WERI-Rb-1 (cell line): ENCODE measurements around the gene CYBRD1.

Experiments used
- DNase-seq: peaks from one replicate; pipeline ENCODE4 v3.0.0-alpha.2; 2020
- H3K27ac ChIP-seq: fragments of 250-450 bp; sonication (Bioruptor Pico); 2 replicates; pipeline ENCODE4 v1.5.1; 2020; ENCODE audit warnings: mild to moderate bottlenecking, moderate library complexity
- H3K27me3 ChIP-seq: fragments of 250-450 bp; sonication (Bioruptor Pico); 2 replicates; pipeline ENCODE4 v1.5.1; 2021; ENCODE audit warnings: mild to moderate bottlenecking, low read depth, moderate library complexity; ENCODE audit not compliant: insufficient read depth, severe bottlenecking
- H3K36me3 ChIP-seq: fragments of 250-450 bp; sonication (Bioruptor Pico); 2 replicates; pipeline ENCODE4 v1.5.1; 2020; ENCODE audit warnings: mild to moderate bottlenecking, moderate library complexity
- H3K4me3 ChIP-seq: 2 replicates; pipeline ENCODE4 v1.5.1; 2011; ENCODE audit warnings: low read depth, mild to moderate bottlenecking, control low read depth, low read length
- H3K9me3 ChIP-seq: fragments of 250-450 bp; sonication (Bioruptor Pico); 2 replicates; pipeline ENCODE4 v1.5.1; 2021; ENCODE audit warnings: mild to moderate bottlenecking, moderate library complexity; ENCODE audit not compliant: severe bottlenecking
- TF ChIP-seq, protein P1 (sequence below): IDR thresholded peaks from 2 replicates; pipeline ENCODE4 v1.5.1; 2011; ENCODE audit warnings: low read depth, mild to moderate bottlenecking, control low read depth, inconsistent platforms, low read length

CYBRD1 gene

DNA sequence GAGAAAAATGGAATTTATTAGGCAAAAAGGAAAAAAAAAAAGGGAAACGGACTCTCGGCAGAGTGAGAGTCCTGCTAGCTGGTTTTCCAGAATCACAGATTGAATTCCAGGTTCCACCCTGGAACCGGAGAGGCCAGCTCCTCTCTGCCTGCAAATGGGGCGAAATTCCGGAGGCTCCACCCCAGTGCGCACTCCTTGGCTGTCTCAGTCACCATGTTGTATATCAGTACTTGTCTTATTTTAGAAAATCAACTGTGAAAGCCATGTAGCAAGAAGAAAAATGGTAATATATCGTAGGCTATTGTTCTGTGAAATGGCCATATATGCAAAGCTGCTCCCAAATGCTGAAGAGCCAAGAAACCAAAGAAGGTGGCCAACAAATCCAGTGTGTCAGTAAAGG lies 49.4 kb downstream of the CYBRD1 start:
- no peak overlapping the region for H3K4me3 ChIP-seq
- no peaks in the 10 kb centered on the region for H3K36me3 ChIP-seq
- no peaks in the 10 kb centered on the region for H3K9me3 ChIP-seq
- no peak for DNase-seq
- TF ChIP-seq, protein P1, sequence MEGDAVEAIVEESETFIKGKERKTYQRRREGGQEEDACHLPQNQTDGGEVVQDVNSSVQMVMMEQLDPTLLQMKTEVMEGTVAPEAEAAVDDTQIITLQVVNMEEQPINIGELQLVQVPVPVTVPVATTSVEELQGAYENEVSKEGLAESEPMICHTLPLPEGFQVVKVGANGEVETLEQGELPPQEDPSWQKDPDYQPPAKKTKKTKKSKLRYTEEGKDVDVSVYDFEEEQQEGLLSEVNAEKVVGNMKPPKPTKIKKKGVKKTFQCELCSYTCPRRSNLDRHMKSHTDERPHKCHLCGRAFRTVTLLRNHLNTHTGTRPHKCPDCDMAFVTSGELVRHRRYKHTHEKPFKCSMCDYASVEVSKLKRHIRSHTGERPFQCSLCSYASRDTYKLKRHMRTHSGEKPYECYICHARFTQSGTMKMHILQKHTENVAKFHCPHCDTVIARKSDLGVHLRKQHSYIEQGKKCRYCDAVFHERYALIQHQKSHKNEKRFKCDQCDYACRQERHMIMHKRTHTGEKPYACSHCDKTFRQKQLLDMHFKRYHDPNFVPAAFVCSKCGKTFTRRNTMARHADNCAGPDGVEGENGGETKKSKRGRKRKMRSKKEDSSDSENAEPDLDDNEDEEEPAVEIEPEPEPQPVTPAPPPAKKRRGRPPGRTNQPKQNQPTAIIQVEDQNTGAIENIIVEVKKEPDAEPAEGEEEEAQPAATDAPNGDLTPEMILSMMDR: no peak
- no peak overlapping the region for H3K27ac ChIP-seq
- no peaks in the 10 kb centered on the region for H3K27me3 ChIP-seq

DNA sequence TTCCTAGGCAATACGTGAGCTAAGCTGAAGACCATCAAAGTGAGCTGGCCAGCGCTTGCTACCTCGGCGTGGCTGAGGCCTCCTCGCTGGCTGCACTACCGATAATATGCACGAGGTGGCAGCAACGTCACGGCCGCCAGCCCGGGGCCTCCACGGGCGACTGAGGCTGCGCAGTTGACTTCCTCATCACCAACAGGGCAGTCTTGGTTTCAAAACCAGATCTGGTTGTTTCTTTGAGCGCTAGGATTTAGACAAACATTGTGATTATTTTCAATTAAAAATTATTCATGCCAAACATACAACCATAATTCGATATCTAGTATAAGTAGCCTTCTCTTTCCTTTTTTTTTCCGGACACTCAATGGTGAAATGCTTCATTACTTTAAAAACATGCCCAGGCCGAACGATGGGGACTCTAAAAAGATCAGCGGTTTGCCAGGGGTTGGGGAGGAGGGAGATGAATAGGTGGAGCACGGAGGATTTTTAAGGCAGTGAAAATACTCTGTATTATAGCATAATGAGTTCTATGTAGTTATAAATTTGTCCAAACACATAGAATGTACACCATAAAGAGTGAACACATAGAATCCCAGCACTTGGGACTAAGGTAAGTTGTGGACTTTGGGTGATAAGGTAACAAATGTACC lies 52.0 kb downstream of the CYBRD1 start:
- DNase-seq: peak; percentile 80
- Histone ChIP-seq H3K36me3 (no peaks in the 10 kb centered on the region), H3K4me3 (no peak overlapping the region), H3K9me3 (no peaks in the 10 kb centered on the region), H3K27me3 (no peaks in the 10 kb centered on the region), H3K27ac (no peak overlapping the region)
- TF ChIP-seq, protein P1: peak; percentile 89

DNA sequence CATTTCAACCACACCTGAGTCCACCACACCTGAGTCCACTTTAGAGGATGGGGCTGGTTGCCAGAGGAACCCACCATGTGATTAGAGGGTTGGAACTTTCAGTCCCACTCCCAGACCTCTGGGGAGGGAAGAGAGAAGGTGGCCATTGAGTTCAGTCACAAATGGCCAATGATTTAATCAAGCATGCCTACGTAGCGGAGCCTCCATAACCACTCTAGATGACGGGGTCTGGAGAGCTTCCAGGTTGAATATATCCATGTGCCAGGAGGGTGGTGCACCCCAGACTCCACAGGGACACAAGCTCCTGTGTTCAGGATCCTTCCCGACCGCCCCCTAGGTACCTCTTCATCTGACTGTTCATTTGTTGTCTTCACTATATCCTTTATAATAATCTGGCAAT lies 53.3 kb downstream of the CYBRD1 start:
- TF ChIP-seq, protein P1: no peak
- no peak for DNase-seq
- Histone ChIP-seq H3K9me3 (no peaks in the 10 kb centered on the region), H3K36me3 (no peaks in the 10 kb centered on the region), H3K4me3 (no peak overlapping the region), H3K27me3 (no peaks in the 10 kb centered on the region), H3K27ac (no peak overlapping the region)

DNA sequence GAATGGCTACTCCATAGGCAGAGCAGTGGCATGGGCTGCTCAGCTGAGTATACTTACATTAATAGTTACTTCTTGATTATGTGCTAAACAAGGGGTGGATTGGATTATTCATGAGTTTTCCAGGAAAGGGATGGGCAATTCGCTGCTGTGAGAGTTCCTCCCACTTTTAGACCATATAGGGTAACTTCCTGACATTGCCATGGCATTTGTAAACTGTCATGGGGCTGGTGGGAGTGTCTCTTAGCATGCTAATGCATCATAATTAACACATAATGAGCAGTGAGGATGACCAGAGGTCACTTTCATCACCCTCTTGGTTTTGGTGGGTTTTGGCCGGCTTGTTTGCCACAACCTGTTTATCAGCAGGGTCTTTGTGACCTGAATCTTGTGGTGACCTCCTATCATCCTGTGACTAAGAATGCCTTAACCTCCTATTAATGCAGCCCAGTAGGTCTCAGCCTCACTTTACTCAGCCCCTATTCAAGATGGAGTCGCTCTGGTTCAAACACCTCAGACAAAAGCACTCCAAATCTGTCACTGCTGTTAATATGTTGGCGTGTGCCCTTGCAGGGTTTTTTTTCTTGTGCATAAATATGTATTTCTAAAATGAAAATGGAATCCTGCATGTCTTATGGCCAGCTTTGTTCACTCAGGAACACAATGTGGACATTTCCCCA lies 56.0 kb downstream of the CYBRD1 start:
- TF ChIP-seq, protein P1: no peak
- DNase-seq: no peak
- Histone ChIP-seq H3K4me3 (no peak overlapping the region), H3K27ac (no peak overlapping the region), H3K9me3 (no peaks in the 10 kb centered on the region), H3K27me3 (no peaks in the 10 kb centered on the region), H3K36me3 (no peaks in the 10 kb centered on the region)

DNA sequence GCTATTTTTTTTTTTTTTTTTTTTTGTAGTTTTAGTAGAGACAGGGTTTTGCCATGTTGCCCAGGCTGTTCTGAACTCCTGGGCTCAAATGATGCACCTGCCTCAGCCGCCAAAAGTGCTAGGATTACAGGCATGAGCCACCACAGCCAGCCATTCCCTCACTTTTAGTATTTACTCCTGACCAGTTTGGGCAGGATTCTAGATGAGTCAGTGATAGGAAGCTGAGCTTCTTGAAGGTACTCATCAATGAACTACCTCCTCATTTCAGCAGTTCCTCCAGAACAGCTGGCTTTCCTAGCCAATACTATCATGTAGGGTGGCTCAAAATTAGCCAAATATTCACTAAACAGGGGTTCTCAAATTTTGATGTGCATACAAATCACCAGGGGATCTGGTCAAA lies 57.2 kb downstream of the CYBRD1 start:
- no peak for DNase-seq
- Histone ChIP-seq H3K9me3 (no peaks in the 10 kb centered on the region), H3K36me3 (no peaks in the 10 kb centered on the region), H3K27me3 (no peaks in the 10 kb centered on the region), H3K4me3 (no peak overlapping the region), H3K27ac (no peak overlapping the region)
- TF ChIP-seq, protein P1: no peak
